Fibroblast of the aortic adventitia (primary cell): ENCODE measurements around the gene OVCA2. TPM values are rescaled to one million over a fixed set of nuclear protein-coding genes. Genes with fewer than 3 reads are reported as not detected.

Source experiments
- DNase-seq: peaks from one replicate; pipeline ENCODE4 v3.0.0-alpha.2; 2010; ENCODE audit warnings: low read depth
- H3K4me3 ChIP-seq: 2 replicates; pipeline ENCODE4 v1.5.1; 2011; ENCODE audit warnings: low read depth, mild to moderate bottlenecking, control low read depth, low read length, moderate library complexity
- CTCF ChIP-seq: IDR thresholded peaks from 2 replicates; pipeline ENCODE4 v1.5.1; 2011; ENCODE audit warnings: mild to moderate bottlenecking, low read length, control low read depth, inconsistent platforms; ENCODE audit not compliant: insufficient read depth
- total RNA-seq: library from RNA; depleted of rRNA; stranded (reverse); fragments of >200 nt; gene quantifications from 2 replicates; pipeline ENCODE4 v1.2.3, GENCODE V29; 2012; ENCODE audit warnings: low replicate concordance

The OVCA2 gene
- total RNA-seq, 1 donor, result 38.8 TPM

- DNase-seq, result peak; percentile 88
- TF ChIP-seq CTCF, result no peak
- no peak overlapping the region for H3K4me3 ChIP-seq
Observed at GRCh38 chr17:2063261-2064146, 21.7 kb downstream of the OVCA2 start.

DNA sequence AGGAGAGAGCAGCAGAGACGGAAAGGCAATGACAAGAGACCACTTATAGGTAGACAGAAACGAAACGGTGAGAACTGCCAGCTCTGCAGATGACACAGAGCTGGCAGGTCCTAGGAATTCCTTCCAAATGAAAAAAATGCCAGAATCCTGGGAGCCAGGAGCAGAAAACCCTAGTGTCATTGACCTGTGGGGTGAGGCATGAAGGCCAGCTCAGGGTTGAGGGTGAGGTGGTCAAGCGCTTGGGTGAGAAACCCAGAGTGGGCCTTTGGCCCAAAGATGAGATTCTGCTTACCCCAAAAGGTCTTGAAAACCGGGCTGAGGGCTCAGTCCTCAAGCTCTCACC is 22.3 kb downstream of the OVCA2 start:
- TF ChIP-seq CTCF, result no peak
- H3K4me3 ChIP-seq, result no peak overlapping the region
- DNase-seq, result no peak

- H3K4me3 ChIP-seq, result no peak overlapping the region
- DNase-seq, result no peak
- TF ChIP-seq CTCF, result no peak
Observed at GRCh38 chr17:2064520-2064971, 22.7 kb downstream of the OVCA2 start.

GRCh38 chr17:2064980-2065785 is 23.4 kb downstream of the OVCA2 start:
- DNase-seq, result peak; percentile 68

GRCh38 chr17:2065949-2066400 is 24.2 kb downstream of the OVCA2 start:
- no peak for DNase-seq
- no peak for TF ChIP-seq CTCF
- H3K4me3 ChIP-seq, result no peak overlapping the region

More at GRCh38 chr17:2064980-2065785, 23.4 kb downstream of the OVCA2 start:
- no peak overlapping the region for H3K4me3 ChIP-seq
- TF ChIP-seq CTCF, result peak; percentile 60

- no peak overlapping the region for H3K4me3 ChIP-seq
- no peak for TF ChIP-seq CTCF
- no peak for DNase-seq
Observed at GRCh38 chr17:2067048-2067561, 25.3 kb downstream of the OVCA2 start.
